GM21529 (cell line): Measurements from ENCODE around the gene ID4.

Experiments used
- ATAC-seq: cut with Tn5 transposase; IDR thresholded peaks from one replicate; pipeline ENCODE4 v1.9.1; 2021; ENCODE audit not compliant: unreplicated experiment

Gene ID4

DNA sequence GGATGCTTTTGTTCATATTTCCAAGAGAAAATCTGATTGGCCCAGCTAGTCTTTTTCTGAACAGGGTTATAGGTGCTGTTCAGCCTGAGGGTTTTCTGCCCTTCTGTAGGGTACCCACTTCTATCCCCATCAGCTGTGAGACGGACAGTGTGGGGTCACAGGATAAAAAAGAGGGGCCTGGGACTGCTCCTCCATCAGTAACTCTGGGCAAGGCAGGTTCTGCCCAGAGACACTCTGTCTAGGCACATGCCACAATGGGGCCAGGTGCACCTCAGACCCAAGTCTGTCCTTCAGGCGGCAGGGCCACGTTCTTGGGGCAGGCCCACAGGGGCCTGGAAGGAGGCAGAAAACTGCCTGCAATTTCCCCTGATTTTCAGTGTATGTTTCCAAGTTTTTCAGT is 20.0 kb downstream of the ID4 start:
- ATAC-seq, result no peak

- ATAC-seq, result no peak
These were observed 20.5 kb downstream of the ID4 start for GRCh38 chr6:19857703-19858102.

GRCh38 chr6:19860235-19860877 is 23.2 kb downstream of the ID4 start:
- ATAC-seq, result no peak

DNA sequence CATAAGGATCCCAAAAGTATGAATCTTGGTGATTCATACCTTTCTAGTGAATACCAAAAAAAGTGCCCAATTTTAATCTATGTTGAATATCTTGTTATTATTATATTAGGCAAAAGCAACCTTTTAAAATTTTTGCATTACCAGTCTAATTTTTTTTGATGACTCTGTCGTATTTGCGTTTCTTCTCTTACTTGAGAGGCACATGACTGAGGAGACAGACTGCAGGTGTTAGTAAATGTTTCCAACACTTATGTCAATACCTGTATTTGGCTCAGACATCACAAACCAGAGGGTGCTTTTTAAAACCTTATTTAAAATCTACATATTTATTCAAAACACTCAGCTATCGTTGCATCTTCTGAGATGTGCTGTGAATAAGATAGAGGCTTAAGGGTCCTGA is 27.1 kb downstream of the ID4 start:
- ATAC-seq, result no peak

GRCh38 chr6:19865178-19865577 is 28.0 kb downstream of the ID4 start:
- no peak for ATAC-seq

GRCh38 chr6:19866173-19866984 is 29.2 kb downstream of the ID4 start:
- ATAC-seq, result no peak

DNA sequence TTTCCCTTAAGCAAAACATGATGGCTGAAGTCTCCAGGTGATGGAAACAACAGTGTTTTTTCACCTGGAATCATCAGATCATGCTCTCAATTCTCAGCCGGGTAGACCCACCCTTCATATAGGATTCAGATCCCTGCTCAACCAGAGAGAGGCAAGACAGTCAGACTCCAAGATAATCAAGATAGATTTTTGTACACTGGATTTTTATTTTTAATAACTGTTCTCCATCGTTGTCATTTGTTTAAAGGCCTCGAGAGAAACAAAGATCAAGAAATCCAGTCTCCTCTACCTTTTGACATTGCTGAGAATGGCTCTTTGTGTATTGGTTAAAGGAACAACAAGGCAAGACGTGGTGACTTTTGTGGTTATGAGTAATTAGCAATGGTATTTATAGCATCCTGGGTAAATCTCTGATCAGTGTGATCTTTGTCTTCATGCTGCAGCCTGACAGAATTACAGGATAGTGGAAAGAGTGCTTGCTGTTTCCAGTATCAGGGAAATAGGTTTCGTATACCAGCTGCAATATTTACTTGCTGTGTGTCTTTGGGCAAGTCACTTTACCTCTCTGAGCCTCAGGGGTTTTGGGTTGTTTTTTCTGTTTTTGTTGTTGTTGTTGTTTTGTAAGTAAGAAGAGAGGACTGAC is 29.9 kb downstream of the ID4 start:
- ATAC-seq, result no peak

DNA sequence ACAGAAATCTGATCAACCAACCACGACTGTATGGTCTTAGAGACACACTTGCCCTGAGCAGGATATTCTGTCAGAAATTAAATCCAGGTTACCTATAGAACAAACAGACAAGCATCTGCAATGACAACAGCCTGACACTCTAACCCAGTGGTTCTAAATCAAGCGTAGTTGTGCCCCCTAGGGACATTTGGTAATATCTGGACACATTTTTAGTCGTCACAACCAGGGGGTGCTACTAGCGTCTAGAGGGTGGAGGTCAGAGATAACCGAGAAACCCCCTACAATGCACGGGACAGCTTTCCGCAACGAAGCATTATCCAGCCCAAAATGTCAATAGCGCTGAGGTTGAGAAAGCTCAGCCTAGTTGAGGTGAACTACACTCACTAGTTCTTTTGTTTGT is 32.3 kb downstream of the ID4 start:
- ATAC-seq, result no peak

GRCh38 chr6:19870322-19870721 is 33.2 kb downstream of the ID4 start:
- ATAC-seq, result no peak

GRCh38 chr6:19873031-19873430 is 35.9 kb downstream of the ID4 start:
- no peak for ATAC-seq

- no peak for ATAC-seq
These were observed 39.5 kb downstream of the ID4 start for GRCh38 chr6:19876672-19877071.

DNA sequence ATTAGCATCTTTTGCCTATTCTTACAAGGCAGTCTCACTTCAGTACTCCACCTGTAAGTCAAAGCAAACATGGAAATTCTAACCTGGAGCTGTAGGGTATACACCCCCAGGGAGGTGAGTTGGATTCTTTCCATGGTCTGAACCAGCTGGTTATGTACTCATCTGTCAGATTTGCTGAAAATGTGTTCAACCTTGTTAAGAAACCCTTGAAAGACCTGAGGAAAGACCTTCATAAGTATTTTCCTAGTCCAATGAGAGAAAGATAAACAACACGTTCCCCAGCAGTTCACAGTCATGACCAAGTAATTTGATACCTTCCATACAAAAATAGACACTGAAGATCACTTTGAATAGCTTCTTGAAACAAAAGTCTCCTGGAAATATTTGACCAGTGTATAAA is 42.5 kb downstream of the ID4 start:
- ATAC-seq, result no peak

GRCh38 chr6:19880066-19880465 is 42.9 kb downstream of the ID4 start:
- ATAC-seq, result no peak

GRCh38 chr6:19891451-19891850 is 54.3 kb downstream of the ID4 start:
- no peak for ATAC-seq
